ENCODE results near the gene TRPC4AP.

The TRPC4AP gene

DNA sequence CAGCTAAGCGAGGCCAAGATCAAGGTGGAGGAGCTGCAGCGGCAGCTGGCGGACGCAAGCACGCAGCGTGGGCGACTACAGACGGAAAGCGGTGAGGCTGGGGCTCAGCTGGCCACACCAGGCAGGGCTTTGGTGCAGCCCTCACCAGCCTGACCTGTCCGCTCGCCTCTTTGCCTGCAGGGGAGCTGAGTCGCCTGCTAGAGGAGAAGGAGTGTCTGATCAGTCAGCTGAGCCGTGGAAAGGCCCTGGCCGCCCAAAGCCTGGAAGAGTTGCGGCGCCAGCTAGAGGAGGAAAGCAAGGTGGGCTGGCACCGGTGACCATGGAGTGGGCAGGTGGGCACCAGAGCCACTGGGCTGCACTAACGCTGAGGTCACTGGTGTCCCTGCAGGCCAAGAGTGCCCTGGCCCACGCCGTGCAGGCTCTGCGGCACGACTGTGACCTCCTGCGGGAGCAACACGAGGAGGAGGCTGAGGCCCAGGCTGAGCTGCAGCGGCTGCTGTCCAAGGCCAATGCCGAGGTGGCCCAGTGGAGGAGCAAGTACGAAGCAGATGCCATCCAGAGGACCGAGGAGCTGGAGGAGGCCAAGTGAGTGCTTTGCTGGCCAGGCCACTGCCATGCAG is 94.2 kb downstream of the TRPC4AP start:
- DNase-seq, result no peak

DNA sequence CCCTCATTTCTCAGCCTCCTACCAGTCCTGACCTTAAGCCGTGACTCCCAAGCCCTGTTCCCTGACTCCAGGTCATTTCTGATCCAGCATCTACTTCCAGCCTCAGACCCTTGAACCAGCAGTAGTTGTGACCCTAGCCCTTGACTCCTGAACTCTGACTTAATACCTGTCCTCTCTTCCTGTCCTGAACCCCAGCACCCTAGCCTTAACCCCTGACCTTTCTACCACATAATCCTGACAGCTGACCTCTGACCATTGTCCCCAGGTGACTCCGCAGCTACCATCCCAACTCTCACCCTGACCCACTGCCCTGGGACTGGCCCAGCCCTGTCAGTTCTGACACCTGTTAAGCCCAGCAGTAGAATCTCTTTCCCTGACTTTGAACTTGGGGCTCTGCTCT is 94.8 kb downstream of the TRPC4AP start:
- DNase-seq, result no peak

DNA sequence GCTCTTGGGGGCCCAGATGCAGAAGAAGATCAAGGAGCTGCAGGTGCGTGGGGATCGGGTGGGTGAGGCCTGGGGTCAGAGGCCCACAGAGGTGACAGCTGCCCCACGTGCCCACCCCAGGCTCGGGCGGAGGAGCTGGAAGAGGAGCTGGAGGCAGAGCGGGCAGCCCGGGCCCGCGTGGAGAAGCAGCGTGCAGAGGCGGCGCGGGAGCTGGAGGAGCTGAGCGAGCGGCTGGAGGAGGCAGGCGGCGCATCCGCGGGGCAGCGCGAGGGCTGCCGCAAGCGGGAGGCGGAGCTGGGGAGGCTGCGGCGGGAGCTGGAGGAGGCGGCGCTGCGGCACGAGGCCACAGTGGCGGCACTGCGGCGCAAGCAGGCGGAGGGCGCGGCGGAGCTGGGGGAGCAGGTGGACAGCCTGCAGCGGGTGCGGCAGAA is 95.5 kb downstream of the TRPC4AP start:
- no peak for DNase-seq

DNA sequence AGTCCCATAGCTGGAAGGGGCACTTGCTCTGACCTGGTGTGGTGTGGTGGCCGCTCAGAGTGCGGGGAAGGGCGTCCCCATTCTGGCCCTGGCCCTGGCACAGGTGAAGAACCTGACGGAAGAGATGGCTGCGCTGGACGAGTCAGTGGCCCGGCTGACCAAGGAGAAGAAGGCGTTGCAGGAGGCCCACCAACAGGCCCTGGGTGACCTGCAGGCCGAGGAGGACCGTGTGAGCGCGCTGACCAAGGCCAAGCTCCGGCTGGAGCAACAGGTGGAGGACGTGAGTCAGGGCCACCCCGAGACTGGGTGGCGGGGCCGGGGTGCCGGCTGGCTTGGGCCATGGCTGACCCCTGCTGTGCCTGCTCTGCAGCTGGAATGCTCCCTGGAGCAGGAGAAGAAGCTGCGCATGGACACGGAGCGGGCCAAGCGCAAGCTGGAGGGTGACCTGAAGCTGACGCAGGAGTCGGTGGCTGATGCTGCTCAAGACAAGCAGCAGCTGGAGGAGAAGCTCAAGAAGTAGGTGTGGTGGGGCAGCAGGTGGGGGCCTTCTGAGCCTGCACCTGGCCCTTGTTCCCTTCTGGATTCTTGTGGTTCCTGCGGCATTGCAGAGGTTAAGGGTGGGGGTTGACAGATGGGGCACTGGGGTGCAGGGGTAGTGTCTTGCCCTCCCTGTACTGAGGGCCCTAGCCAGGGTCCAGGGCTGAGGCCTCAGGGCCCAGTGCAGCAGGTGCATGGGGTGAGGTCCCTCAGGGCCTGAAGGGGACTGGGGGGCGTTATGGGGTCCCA is 96.2 kb downstream of the TRPC4AP start:
- no peak for DNase-seq

DNA sequence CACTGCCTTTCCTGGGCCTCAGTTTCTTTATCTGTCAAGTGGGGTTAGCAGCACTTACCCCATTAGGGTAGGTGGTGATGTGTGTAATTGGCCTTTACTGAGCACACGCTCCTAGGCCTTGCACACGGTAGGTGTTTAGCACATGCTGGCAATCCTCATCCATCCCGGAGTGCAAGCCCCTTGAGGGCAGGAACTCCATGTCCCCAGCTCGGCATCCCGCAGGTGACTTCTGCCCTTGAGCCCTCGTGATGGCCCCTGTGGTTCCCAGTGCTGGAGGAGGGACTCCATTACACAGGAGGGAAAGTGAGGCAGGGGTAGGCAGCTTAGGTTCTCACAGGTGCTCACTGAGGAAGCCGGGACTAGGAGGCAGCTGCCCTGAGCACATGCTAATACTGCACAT is 96.9 kb downstream of the TRPC4AP start:
- no peak for DNase-seq

DNA sequence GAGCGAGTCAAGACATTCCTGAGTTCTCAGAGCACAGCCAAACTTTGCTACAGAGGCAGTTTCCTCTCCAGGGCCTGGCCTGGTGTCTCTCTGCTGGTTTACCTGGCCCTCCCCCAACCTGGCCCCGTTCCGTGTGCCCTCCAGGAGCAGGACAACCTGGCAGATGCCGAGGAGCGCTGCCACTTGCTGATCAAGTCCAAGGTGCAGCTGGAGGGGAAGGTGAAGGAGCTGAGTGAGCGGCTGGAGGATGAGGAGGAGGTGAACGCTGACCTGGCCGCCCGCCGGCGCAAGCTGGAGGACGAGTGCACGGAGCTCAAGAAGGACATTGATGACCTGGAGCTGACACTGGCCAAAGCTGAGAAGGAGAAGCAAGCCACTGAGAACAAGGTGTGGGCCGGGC is 97.4 kb downstream of the TRPC4AP start:
- no peak for DNase-seq

DNA sequence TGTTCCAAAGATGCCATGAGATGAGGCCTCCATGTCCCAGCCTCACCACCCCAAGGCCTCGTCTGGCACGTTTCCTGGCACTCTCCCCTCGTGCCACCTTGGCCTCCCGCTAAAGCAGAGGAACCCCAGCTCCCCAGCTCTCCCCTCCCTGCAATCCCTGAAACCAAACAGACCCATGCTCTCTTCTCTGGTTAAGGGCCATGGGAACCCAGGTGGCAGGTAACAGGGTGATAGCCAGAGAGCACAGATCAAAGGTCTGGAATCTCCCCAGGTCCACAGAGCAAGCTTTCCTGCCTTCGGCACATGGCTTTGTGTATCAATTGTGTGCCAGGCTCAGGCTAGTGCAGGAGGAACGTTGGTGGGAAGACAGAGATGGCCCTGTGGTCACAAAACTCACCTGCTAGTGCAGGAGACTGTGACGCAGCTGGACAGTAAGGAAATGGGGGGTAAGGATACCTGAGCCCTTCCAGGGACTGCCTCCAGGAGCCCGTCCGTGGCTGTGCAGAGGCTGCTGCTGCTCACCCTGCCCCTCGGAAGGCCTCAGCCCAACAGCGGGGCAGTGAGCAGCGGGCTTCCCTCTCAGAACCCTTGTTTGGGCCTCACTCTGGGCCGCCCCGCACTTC is 98.0 kb downstream of the TRPC4AP start:
- DNase-seq, result no peak

DNA sequence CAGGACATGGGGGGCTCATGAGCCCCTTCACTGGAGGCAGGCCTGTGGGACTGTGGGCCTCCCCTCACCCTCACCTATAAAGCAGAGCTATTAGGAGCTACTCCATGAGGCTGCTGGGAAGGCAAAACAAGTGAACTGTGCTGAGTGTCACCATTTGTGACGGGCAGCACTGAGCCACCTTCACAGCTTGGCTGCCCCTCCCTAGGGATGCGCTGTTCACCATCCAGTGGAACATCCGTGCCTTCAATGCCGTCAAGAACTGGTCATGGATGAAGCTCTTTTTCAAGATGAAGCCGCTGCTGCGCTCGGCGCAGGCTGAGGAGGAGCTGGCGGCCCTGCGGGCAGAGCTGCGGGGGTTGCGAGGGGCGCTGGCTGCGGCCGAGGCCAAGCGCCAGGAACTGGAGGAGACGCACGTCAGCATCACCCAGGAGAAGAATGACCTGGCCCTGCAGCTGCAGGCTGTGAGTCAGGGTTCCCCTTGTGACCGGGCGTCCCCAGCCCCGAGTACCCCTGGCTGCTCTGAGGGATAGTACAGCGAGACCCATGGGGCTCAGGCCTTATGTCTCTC is 98.6 kb downstream of the TRPC4AP start:
- DNase-seq, result no peak

DNA sequence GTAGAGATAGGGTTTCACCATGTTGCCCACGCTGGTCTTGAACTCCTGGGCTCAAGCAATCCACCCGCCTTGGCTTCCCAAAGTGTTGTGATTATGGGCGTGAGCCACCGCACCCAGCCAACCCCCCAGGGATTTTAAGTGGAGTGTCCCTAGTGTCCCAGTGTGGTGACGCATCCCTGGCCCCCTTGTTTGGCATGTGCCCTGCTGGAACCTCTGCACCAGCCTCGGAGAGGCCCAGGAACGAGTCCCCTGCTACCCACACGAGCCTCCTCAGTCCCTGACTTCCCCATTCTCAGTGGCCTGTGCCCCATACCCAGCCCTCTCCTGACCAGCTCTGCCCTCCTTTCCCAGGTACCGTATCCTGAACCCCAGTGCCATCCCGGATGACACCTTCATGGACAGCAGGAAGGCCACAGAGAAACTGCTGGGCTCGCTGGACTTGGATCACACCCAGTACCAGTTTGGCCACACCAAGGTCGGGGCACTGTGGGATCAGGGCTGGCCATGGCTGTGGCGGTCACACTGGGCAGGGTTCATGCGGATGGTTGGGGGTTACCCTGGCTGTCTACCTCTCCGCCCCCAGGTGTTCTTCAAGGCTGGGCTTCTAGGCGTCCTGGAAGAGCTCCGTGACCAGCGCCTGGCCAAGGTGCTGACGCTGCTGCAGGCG is 99.7 kb downstream of the TRPC4AP start:
- DNase-seq, result no peak

DNA sequence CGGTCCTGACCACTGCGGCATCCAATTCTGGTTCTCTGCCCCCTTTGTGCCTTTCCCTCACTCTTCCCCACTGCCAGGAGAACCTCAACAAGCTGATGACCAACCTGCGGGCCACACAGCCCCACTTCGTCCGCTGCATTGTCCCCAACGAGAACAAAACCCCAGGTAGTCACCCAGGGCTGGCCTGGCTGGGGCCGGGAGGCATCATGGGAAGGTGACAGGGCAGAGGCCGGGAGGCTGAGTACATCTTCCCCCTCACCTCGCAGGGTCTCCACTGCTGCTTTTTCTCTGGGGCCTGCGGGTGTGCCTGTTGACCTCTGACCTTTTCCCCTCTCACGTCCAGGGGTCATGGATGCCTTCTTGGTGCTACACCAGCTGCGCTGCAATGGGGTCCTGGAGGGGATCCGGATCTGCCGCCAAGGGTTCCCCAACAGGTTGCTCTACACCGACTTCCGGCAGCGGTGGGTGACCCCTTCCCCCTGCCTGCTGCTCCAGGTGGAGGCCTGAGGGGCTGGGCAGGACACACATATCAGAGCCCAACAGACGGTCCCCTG is 101.9 kb downstream of the TRPC4AP start:
- no peak for DNase-seq

DNA sequence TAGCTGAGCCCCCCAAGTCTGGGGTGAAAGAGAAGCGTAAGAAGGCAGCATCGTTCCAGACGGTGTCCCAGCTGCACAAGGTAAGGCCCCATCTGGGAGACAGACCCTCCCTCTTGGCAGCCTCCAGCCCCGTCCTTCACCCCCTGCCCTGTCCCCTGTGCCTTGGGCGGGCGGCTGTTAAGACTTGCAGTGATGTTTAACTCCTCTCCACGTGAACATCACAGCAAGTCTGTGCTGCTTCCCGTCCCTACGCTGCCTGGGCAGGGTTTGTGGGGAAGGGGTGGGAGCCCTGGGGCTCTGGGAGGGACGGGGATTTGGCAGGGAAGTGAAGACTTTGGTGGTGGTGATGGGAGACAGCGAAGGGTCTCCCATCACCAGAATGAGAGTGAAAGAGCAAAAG is 102.4 kb downstream of the TRPC4AP start:
- no peak for DNase-seq

DNA sequence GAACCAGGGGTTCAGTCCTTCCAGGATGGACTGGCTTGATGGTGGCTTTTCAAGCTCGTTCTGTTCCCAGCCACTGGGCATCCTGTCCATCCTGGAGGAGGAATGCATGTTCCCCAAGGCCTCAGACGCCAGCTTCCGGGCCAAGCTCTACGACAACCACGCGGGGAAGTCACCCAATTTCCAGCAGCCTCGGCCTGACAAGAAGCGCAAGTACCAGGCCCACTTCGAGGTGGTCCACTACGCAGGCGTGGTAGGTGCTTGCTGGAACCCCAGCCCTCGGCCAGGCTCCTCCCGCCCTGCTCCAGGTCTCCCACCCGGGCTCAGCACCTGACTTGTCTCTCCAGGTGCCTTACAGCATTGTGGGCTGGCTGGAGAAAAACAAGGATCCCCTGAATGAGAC is 102.9 kb downstream of the TRPC4AP start:
- DNase-seq, result no peak

DNA sequence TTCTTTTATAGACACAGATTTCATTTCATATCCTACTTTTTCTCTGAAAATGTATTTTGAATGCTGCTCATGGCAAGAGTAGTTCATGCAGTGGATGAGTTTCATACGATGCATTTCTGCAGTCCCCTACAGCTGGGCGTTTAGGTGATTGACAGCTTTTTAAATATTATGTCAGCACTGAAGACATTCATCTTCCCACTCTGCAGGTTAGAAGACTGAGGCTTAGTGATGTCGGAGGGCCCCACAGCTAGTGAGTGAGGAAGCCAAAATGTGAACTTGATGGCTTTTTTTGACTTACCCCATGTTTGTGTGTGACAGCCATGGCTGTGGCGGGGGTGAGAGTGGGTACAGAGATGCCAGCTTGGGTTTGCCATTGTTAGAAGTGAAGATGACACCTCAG is 103.5 kb downstream of the TRPC4AP start:
- no peak for DNase-seq

DNA sequence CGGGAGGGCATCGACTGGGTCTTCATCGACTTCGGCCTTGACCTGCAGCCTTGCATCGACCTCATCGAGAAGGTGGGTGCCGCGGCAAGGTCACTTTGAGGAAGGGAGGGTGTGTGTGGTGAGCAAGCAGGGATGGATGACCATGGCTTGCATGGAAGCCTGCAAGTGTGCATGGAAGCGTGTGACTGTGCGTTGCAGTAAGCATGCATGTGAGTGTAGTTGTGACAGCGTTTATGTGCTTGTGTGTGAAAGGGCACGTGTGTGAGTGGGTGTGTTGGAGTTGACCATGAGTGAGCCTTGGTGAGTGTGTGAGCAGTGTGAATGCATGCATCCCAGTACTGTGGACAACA is 104.4 kb downstream of the TRPC4AP start:
- DNase-seq, result no peak

DNA sequence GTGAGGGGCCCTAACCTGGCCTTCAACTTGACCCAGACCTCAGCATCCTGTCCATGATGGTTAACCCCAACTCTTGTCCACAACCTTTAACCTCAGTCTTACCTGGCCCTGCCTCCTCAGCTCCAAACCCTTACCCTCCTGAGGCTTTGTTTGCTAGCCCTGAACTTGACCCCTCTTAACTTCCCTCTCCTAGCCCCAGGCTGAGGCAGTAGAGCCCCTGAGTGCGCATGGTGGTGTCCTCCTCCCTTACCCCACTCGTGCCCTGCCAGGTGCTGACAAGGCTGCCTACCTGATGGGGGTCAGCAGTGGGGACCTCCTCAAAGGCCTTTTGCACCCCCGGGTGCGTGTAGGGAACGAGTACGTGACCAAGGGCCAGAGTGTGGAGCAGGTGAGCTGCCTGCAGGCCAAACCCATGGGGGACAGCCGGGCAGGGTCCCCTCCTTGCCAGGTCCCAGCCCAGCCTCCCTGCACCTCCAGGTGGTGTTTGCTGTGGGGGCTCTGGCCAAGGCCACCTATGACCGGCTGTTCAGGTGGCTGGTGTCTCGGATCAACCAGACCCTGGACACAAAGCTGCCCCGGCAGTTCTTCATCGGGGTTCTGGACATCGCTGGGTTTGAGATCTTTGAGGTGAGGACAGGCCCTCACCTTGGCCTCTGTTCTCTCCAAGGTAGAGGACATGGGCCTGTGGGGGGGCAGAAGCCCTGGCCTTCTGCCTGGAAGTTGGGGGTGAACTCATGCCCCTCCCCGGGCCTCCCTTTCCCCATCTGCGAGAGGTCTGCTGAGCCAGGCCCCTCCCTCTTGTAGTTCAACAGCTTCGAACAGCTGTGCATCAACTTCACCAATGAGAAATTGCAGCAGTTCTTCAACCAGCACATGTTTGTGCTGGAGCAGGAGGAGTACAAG is 105.1 kb downstream of the TRPC4AP start:
- DNase-seq, result no peak

DNA sequence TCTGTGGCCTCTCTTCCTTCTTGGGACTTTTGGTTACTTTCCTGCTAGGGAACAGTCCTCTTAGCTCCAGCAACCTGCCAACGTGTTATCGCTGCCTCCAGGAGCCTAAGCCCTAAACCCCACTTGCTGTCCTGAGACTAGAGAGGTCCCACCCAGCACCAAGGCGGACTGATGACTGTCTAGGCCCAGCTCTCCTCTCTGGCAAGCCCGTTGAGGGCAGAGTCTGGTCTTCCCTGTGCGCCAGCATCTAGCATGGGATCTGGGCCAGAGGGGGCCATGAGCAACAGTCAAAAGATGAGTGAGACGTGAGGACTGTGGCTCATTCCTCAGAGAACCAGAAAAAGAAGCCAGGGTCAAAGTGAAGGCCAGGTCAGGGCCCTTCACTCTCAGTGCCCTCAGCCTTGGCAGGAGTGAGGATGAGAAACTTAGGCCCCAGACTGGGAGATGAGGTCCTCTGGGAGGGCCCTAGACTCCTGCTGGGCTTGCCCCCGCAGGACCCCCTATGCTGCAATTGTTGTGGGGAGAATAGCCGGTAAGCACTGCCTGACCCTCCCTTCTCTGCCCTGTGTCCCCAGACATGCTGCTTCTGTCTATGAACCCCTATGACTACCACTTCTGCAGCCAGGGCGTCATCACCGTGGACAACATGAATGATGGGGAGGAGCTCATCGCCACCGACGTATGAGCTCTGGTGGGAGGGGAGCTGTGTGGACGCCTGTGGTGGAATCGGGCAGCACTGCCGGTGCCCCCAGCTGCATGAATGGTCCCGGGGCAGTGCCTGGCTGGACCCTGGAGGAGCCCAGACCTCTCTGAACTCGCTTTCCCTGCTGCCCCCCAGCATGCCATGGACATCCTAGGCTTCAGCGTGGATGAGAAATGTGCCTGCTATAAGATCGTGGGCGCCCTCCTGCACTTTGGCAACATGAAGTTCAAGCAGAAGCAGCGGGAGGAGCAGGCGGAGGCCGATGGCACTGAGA is 106.0 kb downstream of the TRPC4AP start:
- DNase-seq, result no peak

DNA sequence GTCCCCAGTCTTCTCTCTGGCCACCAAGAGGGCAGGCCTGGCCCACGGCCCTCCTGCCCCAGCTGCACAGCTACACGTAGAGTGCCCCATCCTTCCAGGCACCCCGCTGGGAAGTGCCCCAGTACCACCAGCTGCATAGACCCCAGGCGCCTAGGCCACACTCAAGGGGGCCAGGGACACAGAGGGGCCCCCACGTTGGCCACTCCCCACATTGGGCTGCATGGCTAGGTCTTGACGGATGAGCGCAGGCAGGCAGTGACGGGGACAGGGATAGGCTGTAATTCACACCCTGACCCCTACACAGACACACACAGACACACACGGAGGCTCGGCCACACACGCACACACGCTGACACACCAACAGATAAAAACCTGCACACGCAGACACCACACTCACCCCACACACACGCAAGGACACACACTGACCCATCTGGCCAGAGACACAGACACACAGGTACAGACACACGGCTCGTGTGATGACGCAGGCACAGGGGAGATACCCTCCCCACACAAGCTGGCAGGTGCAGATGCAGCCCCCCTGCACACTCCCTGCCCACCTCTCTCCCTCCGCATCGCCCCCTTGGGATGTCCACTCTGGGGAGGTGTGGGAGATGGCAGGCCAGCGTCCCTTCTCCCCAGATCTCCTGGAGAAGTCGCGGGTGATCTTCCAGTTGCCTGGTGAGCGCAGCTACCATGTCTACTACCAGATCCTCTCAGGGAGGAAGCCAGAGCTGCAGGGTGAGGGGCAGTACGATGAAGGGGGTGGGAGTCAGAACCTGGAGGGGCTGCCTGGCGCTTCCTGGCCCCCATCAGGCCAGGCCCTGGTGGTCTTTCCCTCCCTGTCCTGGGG is 106.9 kb downstream of the TRPC4AP start:
- no peak for DNase-seq

DNA sequence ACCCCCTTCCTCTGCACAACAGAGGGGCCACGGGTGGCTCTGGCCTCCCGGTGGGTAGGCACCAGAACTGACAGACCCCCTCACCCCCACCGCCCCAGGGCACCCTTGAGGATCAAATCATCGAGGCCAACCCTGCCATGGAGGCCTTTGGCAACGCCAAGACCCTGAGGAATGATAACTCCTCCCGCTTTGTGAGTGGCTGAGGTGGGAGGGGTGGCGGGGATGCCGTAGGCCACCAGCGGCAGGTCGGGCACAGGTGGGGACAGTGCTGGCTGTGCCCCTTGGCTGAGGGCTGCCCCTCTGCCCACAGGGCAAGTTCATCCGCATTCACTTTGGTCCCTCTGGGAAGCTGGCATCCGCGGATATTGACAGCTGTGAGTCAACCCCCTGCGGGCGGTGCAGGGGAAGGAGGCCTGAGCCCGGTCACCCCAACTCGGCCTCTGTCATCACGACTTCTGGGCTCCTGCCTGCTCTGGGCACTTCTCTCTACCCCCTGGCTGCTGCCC is 107.8 kb downstream of the TRPC4AP start:
- no peak for DNase-seq

DNA sequence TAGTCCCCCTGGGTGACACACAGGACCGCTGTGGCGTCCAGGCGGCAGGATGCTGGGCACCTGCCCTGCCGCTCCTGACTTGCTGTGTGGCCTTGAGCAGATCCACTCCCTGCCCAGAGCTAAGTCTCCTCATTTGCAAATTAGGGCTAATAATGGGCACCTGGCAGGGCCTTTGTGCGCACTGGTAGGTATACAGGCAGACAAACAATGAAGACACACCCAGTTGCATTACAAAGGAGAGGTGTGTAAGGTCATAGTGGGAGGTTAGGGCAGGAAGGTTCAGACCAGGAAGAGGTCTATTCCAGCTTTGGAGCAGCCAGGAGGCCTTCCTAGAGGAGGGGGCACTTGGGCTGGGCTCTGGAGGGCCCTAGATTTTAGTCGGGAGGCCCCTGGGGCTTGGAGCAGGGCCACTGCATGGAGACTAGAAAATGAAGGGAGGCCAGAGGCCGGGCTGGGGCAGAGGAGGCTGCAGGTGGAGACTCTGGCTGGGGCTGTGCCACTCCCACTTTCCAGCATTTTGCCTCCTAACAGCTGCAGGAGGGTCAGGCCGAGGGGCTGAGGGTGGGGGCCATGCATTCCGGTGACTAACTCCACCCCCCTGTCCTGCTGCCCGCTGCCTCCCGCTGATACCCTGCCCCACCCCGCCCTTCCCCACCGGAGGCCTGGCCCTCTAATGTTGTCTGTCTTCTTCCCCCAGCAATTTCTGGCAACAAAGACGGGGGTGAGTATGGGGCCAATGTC is 108.4 kb downstream of the TRPC4AP start:
- DNase-seq, result no peak

Measured in activated CD4-positive, alpha-beta T cell treated with anti-CD3 and anti-CD28 coated beads, Interleukin-2, amount 50 U/mL, for 1 hour (primary cell).